HCEC 1CT (cell line): ENCODE data around the gene USP32.
A peak's percentile ranks its signal among the peaks of the same experiment; 100 is the strongest.
"Not testable (repeated sequence)": the region's sequence is repeated elsewhere in the genome, so short reads cannot be mapped to it uniquely, and the experiment has no call there.

Experiments used
- DNase-seq: peaks from one replicate; pipeline ENCODE4 v3.0.0-alpha.2; 2017

Gene USP32

DNA sequence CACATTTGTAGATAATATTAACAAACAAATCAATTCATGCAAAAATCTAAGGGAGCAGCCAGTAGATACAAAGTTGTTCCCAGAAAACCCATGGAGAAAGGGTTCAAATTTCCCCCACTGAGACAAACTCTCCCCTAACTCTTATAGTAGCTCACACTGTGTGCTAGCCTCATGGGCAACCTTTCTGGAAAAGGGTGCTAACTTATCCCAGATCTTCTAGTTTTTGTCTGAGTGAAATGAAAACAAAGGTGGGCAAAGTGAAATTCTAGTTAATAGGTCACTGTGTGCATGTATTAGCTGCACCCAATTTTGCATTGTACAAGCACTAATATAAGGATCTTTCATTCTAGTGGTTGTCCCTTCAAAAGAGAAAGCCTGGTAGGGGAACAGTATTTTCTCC lies 9.9 kb upstream of the USP32 start:
- no peak for DNase-seq

DNA sequence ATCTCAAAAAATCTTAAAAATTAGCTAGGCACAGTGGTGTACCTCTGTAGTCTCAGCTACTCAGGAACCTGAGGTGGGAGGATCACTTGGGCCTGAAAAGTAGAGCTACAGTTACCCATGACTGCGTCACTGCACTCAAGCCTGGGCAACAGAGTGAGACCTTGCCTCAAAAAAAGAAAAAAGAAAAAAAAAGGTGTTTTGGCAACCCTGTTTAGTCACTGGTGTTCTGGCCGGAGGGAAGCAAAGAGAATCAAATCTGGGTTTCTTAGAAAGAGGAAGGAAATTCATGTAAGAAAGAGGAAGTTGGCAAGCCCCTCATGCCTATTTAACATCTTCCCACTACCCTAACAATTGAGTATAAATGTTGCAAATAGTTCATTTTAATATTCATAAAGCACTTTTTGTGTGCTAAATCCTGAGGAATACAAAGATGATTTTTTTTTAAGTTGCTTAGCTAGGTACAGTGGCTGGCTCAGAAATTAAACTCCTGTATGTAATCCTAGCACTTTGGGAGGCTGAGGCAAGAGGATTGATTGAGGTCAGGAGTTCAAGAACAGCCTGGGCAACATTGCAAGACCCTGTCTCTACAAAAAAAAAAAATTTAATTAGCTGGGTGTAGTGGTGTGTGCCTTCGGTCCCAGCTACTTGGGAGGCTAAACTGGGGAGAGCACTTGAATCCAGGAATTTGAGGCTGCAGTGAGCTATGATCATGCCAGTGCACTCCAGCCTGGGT lies 6.5 kb upstream of the USP32 start:
- DNase-seq: no peak

DNA sequence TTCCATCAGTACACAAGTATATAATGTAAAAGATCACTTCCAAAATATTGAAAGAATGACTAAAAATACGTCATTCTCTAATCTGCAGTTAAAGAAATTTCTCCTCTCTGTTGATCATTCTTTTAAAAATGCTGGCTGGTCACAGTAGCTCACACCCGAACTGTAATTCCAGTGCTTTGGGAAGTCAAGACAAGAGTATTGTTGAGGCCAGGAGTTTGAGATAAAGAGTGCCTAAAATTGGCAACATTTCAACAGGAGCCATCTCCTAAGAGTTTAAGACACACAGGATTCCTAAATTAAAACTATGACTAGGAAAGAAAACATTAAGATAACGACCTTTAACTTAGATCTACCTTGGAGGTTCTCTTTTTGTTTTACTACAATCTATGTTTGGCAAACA lies 4.5 kb upstream of the USP32 start:
- no peak for DNase-seq

DNA sequence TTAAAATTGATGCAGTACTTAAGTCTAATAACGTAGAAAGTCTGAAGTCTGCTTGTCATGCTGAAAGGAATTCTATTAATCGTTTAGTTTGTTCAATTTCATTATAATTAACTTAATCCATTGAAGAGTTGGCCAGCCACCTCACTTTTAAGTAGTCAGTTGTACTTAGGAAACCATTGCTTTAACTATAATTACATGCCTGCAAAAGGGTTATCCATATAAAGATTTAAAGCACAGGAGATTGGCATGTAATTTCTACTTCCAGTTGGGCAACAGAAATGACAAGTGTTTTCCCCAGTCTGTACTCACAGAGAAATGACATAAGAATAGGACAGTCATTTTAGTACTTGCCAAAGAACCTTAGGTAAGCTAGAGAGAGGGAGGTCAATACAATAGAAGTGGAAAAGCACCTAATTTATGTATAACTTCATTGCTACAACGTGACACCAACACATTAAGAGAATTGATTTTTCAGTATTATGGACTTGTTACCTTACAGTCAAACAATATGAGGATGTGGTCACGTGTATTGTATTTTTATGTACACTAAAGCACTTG lies 3.7 kb upstream of the USP32 start:
- DNase-seq: no peak

DNA sequence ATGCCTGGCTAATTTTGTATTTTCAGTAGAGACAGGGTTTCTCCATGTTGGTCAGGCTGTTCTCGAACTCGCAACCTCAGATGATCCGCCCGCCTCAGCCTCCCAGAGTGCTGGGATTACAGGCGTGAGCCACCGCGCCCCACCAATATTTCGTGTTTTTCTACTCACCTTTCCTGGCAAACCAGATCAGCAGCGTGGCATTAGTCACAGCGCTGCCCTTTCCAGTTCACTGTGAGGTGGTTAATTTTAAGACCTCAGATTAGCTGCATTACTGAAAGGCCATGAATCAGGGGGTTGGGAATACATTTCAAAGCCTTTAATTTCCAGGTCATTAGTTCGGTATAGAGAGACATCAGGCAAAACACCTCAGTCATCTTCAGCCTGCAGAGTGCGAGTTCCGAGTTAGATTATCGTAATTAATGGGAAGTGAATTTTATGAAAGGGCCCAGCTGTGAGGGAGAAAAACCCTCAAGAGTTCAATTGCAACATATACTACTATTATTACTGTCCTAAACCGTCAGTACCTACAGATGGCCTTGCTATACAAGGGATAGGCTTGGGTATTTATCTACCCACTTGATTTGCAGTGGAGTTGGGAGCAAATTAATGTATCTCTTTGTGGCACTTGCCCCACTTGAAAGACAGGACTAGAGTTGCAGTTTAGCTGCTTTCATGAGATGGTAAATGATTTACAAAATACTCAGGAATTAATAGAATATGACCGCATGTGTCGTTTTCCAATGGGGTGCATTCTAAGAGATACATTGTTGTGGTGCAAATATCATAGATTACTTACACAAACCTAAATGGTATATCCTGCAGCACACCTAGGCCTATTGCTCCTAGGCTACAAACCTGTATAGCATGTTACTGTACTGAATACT lies 2.1 kb upstream of the USP32 start:
- DNase-seq: no peak

DNA sequence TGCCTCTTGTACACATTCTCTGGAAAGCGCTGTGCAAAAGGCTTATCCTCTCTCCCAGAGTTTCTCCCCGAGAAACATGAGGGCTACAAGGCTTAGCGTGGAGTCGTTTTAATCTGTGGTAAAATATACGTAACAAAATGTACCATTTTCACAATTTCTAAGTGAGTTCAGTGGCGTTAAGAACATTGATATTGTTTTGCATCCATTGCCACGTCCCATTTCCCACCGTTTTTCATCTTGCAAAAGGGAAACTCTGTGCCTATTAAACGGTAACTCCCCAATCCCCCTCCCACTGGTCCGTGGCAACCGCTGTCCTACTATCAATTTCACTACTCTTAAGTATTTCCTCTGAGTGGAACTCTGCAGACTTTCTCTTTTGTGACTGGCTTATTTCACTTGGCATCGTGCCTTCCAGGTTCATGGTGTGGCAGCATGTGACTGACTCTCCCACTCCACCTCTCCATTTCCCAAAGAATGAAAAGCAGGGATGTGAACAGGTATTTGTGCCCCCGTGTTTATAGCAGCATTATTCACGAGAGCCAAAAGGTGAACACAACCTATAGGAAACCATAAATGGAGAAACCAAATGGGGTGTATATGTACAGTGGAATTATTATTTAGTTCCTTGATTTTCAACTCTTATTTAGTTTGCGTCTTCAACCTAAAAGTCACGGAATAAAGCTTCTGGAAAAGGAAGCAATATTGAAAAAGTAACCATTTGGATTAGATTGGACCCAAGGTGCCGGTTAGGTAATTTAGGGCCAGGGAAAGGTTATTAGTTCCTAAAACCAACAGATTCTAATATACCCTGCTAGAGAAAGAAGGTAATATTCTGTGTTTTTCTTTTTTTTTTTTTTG lies 1.1 kb upstream of the USP32 start:
- peak; percentile 53 for DNase-seq

DNA sequence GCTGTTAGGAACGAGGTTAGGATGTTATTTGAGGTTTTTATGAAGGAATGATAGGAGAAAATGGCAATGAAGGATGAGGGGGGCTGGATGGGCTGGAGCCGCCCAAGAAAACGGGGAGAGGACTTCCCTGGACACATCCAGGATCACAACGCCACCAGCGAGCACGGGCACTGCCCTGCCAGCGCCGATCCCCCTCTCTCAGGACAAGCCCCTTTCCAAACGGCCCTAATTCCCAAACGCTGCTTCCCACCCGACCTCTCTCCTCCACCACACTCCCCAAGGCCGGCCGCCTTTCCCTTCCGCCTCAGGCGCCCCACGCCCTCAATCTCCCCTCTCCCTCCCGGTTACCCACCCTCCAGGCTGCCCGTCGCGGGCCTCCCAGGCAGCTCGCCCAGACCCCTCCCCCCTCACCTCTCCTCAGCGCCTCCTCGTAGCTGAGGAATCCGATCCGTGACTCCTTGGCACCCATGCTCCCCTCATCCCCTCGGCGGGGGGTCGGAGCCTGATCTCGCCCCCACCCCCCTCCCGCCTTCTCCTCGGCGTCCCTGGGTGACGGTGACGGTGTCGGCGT lies 377 bp downstream of the USP32 start:
- no peak for DNase-seq

DNA sequence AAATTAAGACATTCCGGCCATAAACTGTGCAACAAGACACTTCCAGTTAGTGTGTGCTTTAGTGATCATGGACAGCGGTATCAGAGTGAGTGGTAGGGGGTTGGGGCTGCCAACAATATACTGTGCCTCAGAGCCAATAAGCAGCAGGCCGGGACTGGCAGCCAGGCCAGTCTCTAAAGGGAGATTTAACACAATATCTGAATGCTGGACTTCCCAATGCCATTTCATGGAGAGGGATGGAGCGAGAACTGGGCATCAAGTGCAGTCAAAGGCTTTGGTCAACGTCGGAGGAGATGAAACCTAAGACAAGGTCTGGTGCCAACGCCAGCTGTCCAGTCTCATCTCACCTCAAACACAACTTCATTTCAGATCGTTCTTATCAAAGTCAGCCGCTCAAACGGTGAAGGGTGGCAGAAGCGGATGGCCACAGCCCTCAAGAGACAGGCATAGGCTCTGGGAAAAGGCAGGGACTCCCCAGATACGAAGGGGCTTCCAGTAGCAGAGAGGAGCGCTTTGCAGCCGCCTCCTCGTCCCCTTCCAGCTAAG lies 935 bp downstream of the USP32 start:
- peak; percentile 30 for DNase-seq

DNA sequence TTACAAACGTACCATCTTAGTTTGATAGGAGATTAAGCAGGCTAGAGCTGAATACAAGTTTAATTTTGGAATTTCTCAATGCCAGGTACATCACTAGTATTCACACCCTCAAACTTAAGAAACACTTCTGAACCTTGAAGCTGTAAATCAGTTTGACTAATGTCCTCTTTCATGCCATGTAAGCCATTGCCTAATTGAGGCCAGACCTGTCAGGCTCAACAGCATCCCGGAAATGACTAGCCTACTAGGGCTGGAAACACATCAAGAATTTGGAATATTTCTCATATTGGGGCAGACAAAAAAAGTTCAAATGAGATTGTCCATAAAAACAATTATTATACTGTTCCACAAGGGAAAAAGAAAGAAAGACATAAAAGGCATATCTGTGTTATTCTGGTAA lies 1.7 kb downstream of the USP32 start:
- DNase-seq: peak; percentile 77

DNA sequence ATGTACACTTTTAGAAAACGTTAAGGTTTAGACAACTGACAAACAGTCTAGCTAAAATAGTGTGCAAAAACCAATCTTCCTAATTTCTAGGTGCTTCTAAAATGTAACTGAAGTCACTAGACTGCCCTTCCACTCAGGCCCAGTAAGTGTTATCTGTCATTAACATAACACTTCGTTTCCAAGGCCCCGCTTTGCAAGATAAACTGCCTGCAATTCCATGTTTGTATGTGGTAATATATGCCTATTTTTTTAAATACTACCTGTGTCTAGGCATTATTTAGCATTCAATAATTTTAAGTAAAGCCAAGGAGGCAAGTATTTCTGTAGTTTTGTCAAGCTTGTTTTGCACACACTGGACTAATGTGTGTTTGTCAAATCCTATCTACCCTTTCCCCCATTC lies 3.2 kb downstream of the USP32 start:
- no peak for DNase-seq

DNA sequence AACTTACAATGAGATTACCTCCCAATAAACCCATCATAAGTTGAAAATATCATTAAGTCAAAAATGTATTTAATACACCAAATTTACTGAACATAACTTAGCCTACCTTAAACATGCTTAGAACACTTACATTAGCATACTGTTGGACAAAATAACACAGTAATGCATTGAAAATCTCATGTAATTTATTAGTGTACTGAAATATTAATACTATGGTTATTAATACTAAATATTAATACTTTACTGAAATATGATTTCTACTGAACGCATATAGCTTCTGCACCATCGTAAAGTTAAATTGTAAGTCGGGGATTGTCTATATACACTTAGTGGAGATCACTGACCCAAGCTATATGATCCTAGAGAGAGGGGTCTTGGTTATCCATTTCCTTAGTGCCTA lies 4.3 kb downstream of the USP32 start:
- DNase-seq: no peak

DNA sequence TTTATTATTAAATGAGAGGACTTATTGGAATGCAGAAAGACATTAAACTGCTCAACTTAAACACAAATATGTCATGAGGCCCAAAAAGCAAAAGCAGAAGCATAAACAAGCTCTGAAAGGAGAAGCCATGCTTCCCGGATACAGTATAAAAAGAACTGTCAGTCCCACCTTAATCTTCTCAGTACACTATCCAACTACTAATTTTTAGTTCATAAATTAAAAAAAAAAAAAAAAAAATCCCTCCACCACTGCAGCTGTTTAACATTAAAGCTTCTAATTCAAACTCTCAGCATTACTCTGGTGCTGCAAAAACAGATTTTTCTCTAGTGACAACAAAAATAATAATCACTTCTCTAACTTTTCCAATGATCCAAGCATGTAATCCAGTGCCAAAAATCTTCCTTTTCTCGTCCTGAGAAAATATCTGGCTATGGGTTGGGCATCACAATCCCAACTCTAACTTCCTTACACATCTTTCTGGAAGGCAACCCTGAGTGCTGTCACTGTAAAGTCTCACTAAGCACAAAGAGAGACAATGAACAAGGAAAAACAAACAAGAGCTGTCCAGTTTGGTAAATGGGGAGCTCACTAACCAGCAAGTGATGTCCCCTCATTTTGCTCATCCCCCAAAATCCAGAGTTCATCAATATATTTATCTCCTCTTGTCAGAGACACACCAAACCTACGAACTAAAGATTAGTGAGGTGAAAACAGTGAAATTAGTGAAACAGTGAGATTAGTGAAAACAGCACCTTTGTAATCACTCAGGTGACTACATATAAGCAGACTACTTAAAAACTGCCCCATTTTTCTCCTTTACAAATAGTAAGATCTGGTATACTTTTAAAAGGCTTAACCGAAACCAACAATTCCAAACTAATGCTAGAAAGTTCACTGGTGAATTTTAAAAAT lies 5.5 kb downstream of the USP32 start:
- no peak for DNase-seq

DNA sequence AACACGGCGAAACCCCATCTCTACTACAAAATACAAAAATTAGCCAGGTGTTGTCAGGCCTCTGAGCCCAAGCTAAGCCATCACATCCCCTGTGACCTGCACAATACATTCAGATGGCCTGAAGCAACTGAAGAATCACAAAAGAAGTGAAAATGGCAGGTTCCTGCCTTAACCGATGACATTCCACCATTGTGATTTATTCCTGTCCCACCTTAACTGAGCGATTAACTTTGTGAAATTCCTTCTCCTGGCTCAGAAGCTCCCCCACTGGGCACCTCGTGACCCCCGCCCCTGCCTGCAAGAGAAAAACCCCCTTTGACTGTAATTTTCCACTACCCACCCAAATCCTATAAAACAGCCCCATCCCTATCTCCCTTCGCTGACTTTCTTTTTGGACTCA lies 7.0 kb downstream of the USP32 start:
- DNase-seq: not testable (repeated sequence)

DNA sequence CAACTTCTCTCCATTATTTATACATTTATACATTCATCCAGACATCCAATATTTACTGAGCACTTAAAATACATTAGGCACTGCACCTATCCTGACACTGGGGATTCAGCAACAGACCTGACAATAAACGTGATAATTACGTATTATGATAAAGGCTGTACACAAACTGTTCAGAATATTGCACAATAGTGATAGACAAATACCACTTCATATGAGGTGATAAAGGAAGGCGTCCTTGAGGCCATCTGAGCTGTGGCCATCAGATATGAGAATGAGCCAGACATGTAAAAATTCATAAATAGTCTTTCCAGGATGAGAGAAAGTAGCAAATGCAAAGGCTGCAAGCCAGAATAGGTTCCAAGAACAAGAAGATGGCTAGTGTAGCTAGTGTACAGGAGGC lies 8.6 kb downstream of the USP32 start:
- no peak for DNase-seq

DNA sequence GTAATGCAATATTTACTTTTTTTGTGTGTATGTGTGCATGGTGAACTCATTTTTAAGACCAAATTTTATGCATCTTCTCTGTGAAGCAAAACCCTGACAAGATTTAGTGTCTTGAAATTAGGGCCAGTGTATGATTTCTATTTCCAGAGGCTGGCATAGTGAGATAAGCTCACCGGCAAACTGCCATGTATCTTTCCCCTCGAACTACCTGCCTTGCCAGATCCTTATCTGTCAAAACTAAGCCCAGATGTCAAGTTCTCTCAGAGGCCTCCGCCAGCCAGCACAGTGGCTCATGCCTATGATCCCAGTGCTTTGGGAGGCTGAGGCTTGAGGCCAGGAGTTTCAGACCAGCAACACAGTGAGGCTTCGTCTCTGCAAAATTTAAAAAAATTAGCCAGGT lies 10.0 kb downstream of the USP32 start:
- DNase-seq: no peak

DNA sequence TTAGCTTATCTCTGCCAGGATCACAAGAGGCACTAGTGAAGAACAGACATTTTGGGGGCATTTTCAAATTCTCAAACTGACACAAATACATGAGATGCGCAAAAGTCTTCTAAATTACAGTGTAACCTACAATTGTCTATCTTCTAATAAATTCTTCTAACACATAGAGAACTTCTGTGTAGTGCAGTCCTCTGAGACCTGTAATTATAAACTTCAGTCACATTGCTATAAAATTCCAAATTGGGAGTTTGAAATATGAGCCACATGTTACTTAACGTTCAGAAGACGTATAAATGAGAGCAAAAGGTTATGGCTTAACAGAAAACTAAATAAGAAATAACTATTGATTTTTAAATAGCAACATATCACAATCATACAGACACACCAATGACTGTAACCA lies 12.5 kb downstream of the USP32 start:
- DNase-seq: not testable (repeated sequence)

DNA sequence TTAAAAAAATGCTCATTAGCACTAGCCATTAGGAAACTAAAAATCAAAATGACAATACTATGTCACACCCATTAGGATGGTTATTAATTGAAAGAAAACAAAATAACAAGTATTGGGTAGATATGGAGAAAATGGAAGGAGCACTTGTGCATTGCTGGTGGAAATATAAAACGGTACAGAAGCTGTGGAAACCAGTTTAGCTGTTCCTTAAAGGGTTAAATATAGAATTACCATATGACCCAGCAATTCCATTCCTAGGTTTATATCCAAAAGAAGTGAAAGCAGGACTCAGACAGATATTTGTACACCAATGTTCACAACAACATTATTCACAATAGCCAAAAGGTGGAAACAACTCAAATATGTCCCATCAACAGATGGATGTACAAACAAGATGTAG lies 13.7 kb downstream of the USP32 start:
- DNase-seq: not testable (repeated sequence)

DNA sequence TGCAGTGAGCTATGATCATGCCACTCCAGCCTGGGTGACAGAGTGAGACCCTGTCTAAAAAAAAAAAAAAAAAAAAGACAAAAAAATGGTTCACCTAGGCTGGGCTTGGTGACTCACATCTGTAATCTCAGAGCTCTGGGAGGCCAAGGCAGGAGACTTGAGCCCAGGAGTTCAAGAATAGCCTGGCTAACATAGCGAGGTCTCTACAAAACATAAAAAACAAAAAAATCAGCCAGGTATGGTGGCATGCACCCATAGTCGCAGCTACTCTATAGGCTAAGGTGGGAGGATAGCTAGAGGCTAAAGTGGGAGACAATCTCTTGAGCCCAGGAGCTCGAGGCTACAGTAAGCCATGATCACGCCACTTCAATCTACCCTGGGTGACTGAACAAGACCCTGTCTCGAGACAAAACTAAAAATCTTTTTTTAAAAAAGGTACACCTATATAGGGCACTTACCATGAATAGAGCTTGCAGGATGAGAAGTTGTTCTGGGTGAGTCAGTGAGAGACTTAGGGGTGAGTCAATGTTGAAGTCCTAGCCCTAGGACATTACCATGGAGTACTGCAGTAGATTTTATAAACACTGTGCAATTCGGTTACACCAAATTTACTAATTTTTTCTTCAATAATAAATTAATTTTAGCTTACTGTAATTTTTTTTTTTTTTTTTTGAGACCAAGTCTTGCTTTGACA lies 19.0 kb downstream of the USP32 start:
- peak; percentile 78 for DNase-seq

DNA sequence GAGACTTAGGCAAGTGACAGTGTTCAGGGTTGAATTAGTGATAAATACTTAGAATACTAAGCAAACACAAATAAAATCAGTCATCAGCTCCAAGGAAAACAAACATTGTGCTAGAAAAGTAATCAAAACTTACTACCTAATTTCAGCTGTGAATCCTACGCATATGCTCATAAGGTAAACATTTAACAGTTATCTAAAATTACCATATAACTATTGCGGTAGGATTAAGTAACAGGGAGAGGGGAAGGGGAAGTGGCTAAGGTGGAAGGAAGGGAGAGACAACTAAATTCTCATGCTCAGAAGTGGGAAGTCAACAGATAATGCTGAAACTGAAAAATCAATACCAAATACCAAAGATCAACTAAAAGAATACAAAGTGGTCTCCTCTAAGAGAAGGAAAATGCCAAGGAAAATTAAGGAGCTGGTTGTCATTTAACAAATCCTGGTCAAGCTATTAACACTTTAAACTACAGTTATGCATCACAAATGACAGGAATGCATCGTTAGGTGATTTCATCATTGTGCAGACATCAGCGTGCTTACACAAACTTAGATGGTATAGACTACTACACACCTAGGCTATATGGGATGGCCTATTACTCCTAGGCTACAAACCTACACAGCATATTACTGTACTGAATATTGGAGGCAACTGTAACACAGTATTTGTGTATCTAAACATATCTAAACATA lies 20.0 kb downstream of the USP32 start:
- DNase-seq: no peak

DNA sequence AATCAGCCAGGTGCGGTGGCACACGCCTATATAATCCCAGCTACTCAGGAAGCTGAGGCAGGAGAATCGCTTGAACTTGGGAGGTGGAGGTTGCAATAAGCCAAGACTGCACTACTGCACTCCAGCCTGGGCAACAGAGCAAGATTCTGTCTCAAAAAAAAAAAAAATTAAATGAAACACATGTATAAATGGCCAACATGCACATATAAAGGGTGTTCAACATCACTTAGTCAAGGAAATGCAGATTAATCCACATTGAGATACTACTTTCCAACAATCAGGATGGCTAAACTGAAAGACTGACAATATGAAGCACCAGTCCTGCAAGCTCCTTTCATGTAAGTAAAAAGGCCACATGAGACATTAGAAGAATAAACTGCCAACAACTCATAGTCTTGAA lies 20.5 kb downstream of the USP32 start:
- no peak for DNase-seq
